HepG2 (cell line): ENCODE measurements around the gene ACOXL. TPM values are rescaled to one million over a fixed set of nuclear protein-coding genes. Genes with fewer than 3 reads are reported as not detected.
A peak's percentile ranks its signal among the peaks of the same experiment; 100 is the strongest.

Experiments
- ADNP ChIP-seq: sonication (generic); formaldehyde crosslinking; IDR thresholded peaks from 2 replicates; pipeline ENCODE4 v1.4.0; 2020; ENCODE audit warnings: missing genetic modification reagents
- CHD4 ChIP-seq: fragments of 200-600 bp; sonication (generic); IDR thresholded peaks from 2 replicates; pipeline ENCODE4 v1.7.0; 2017; ENCODE audit warnings: mild to moderate bottlenecking, low read length, borderline replicate concordance
- DMTF1 ChIP-seq: sonication (generic); formaldehyde crosslinking; IDR thresholded peaks from 2 replicates; pipeline ENCODE4 v1.4.0; 2020; ENCODE audit warnings: mild to moderate bottlenecking, missing genetic modification reagents
- ERF ChIP-seq: IDR thresholded peaks from 2 replicates; pipeline ENCODE4 v1.6.1; 2018; ENCODE audit warnings: missing biosample characterization, missing genetic modification reagents
- ETS1 ChIP-seq: sonication (generic); formaldehyde crosslinking; IDR thresholded peaks from 2 replicates; pipeline ENCODE4 v1.4.0; 2020; ENCODE audit warnings: missing genetic modification reagents
- KAT2B ChIP-seq: fragments of 150-350 bp; IDR thresholded peaks from 2 replicates; pipeline ENCODE4 v1.6.1; 2014; ENCODE audit warnings: low read depth, low read length, borderline replicate concordance
- KDM2A ChIP-seq: sonication (generic); formaldehyde crosslinking; IDR thresholded peaks from 2 replicates; pipeline ENCODE4 v1.4.0; 2020; ENCODE audit warnings: low read depth, missing genetic modification reagents, borderline replicate concordance
- KMT2A ChIP-seq: sonication (generic); formaldehyde crosslinking; IDR thresholded peaks from 2 replicates; pipeline ENCODE4 v1.4.0; 2020; ENCODE audit warnings: missing genetic modification reagents
- MAZ ChIP-seq, 2 experiments: sonication (generic) in 1 of 2; formaldehyde crosslinking in 1 of 2; IDR thresholded peaks; 2 replicates each; pipeline versions ENCODE4 v1.5.0 to v1.6.1; 2012 to 2020; ENCODE audit warnings: low read depth in 2 of 2, mild to moderate bottlenecking in 2 of 2, borderline replicate concordance in 1 of 2, improper control_type of control experiment in 1 of 2, low read length in 1 of 2, missing genetic modification reagents in 1 of 2, moderate library complexity in 1 of 2
- MNT ChIP-seq: fragments of 450-650 bp; IDR thresholded peaks from 2 replicates; pipeline ENCODE4 v1.6.1; 2016
- MXI1 ChIP-seq: IDR thresholded peaks from 3 replicates; pipeline ENCODE4 v1.6.1; 2012; ENCODE audit warnings: low read depth, low read length, inconsistent platforms, borderline replicate concordance
- TBX2 ChIP-seq: sonication (generic); formaldehyde crosslinking; IDR thresholded peaks from 2 replicates; pipeline ENCODE4 v1.5.0; 2020; ENCODE audit warnings: missing genetic modification reagents, mild to moderate bottlenecking, borderline replicate concordance
- ZFP36 ChIP-seq: fragments of 150-350 bp; IDR thresholded peaks from 2 replicates; pipeline ENCODE4 v1.6.1; 2018; ENCODE audit warnings: borderline replicate concordance, low read length, low read depth; ENCODE audit not compliant: partially characterized antibody
- ZFY ChIP-seq: sonication (generic); formaldehyde crosslinking; IDR thresholded peaks from 2 replicates; pipeline ENCODE4 v1.4.0; 2020; ENCODE audit warnings: missing genetic modification reagents
- ZHX1 ChIP-seq: sonication (generic); formaldehyde crosslinking; IDR thresholded peaks from 2 replicates; pipeline ENCODE4 v1.8.1; 2022; ENCODE audit warnings: low read depth, mild to moderate bottlenecking, missing genetic modification reagents
- ZNF207 ChIP-seq: fragments of 450-650 bp; IDR thresholded peaks from 2 replicates; pipeline ENCODE4 v1.6.1; 2016; ENCODE audit warnings: antibody characterized with exemption, borderline replicate concordance
- ZNF24 ChIP-seq: fragments of 450-650 bp; IDR thresholded peaks from 2 replicates; pipeline ENCODE4 v1.6.1; 2017; ENCODE audit warnings: antibody characterized with exemption, mild to moderate bottlenecking
- ZNF296 ChIP-seq: sonication (generic); formaldehyde crosslinking; conservative IDR thresholded peaks from 2 replicates; pipeline ENCODE4 v1.5.0; 2020; ENCODE audit warnings: mild to moderate bottlenecking, missing genetic modification reagents
- ZNF446 ChIP-seq: sonication (generic); formaldehyde crosslinking; IDR thresholded peaks from 2 replicates; pipeline ENCODE4 v1.5.0; 2020; ENCODE audit warnings: mild to moderate bottlenecking, missing genetic modification reagents
- ZSCAN25 ChIP-seq: sonication (generic); formaldehyde crosslinking; IDR thresholded peaks from 2 replicates; pipeline ENCODE4 v1.8.0; 2022; ENCODE audit warnings: mild to moderate bottlenecking, missing genetic modification reagents
- ZSCAN31 ChIP-seq: sonication (generic); formaldehyde crosslinking; IDR thresholded peaks from 2 replicates; pipeline ENCODE4 v1.5.0; 2020; ENCODE audit warnings: low read depth, mild to moderate bottlenecking, missing genetic modification reagents
- polyA plus RNA-seq, 8 experiments: library from polyadenylated mRNA; depleted of rRNA in 3 of 8; stranded (reverse) in 7 of 8; unstranded in 1 of 8; fragments of >200 nt; fragmentation: Illumina TruSeq in 4 of 8; extraction: Trizol in 4 of 8; gene quantifications; 2 replicates each; pipeline versions ENCODE4 v1.2.1 to v1.2.3, GENCODE V29; 2011 to 2016; ENCODE audit warnings: low read depth in 4 of 8, missing spikeins in 1 of 8, mixed read lengths in 1 of 8; ENCODE audit not compliant: insufficient read depth in 1 of 8
- total RNA-seq, 5 experiments: library from RNA; depleted of rRNA; stranded (reverse); fragments of >200 nt; fragmentation: Illumina TruSeq; extraction: Trizol; gene quantifications; 2 replicates each; pipeline ENCODE4 v1.2.3, GENCODE V29; 2016; ENCODE audit warnings: low read depth in 1 of 5

ACOXL gene
- total and polyA plus RNA-seq, 2 of the 13 experiments (the other 11 are each of a cell fraction or from before 2014, with no cell fraction given): not detected

- peak; percentile 93 for TF ChIP-seq TBX2 (CRISPR knock-in tag)
- TF ChIP-seq ETS1: peak; percentile 87; the same call in 1 of the 2 replicates
- TF ChIP-seq ZNF24: no peak
- TF ChIP-seq MXI1: peak; percentile 98
- TF ChIP-seq MAZ (IDR thresholded peaks at IDR 0.05; ENCODE audit: borderline replicate concordance, low read depth, low read length): peak; percentile 84
- peak; percentile 99 for TF ChIP-seq MAZ (CRISPR knock-in tag; IDR thresholded peaks at IDR 0.05; ENCODE audit: low read depth)
- no peak for TF ChIP-seq ZNF207
- TF ChIP-seq ZFY (CRISPR knock-in tag): peak; percentile 84
- peak; percentile 89 for TF ChIP-seq ZSCAN31 (CRISPR knock-in tag)
- TF ChIP-seq ZNF446 (CRISPR knock-in tag): peak; percentile 62
- no peak for TF ChIP-seq ZFP36
- TF ChIP-seq ZSCAN25 (CRISPR knock-in tag): peak; percentile 81
- no peak for TF ChIP-seq KAT2B
- TF ChIP-seq DMTF1: 0 out of 2 replicates have a peak, but pooled peaks have one; percentile 66
- TF ChIP-seq KMT2A (CRISPR knock-in tag): peak; percentile 74; the same call in 1 of the 2 replicates
- TF ChIP-seq ZNF296 (CRISPR knock-in tag): no peak
- TF ChIP-seq ZHX1 (CRISPR knock-in tag): peak; percentile 86
- TF ChIP-seq KDM2A (CRISPR knock-in tag): peak; percentile 85
- peak; percentile 91 for TF ChIP-seq MNT
- TF ChIP-seq CHD4: no peak
- no peak; the same call in 1 of the 2 replicates for TF ChIP-seq ADNP
- TF ChIP-seq ERF (CRISPR knock-in tag): peak; percentile 88
Measured at GRCh38 chr2:111120253-111121027, 388.1 kb downstream of the ACOXL start, which contains the start of gene BCL2L11 (continued).
